Measurements from ENCODE around the gene GAPDHS.

GAPDHS gene

DNA sequence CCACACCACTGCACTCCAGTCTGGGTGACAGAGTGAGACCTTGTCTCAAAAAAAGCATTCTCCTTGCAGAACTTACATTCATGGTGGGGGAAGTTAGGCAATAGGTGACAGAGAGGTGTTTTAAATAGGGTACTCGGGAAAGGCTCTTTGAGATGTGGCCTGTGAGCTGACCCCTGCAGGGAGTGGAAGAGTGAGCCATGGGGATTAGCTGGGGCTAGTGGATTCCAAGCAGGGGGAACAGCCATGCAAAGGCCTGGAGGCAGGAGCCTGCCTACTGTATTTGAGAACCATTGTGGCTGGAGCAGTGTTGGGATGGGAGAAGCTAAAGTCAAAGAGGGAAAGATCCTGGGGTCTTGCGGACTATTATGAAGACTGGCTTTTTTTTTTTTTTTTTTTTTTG, 15.9 kb upstream of the GAPDHS start:
- Histone ChIP-seq H3K9ac (ENCODE audit: low read depth, low read length) (no peak overlapping the region), H3K36me3 (ENCODE audit: insufficient read depth, low read length) (no peaks in the 10 kb centered on the region), H3K4me1 (ENCODE audit: insufficient read depth, low read length) (peaks cover 13% of the 10 kb centered on the region), H3K9me3 (ENCODE audit: control insufficient read depth, insufficient read depth, low read length) (no peaks in the 10 kb centered on the region)

DNA sequence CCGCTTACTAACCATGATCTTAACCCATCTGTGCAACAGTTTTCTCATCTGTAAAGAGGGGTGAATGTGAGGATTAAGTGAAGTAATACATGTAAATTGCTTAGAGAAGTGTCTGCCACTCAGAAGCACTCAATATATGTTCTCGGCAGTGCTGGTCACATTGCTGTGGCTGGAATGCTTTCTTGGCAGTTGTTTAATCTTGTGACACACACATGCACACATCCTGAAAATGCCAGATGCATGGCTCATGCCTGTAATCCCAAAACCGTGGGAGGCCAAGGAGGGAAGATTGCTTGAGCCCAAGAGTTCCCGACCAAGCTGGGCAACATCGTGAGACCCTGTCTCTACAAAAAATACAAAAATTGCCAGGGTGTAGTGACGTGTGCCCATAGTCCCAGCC, 14.9 kb upstream of the GAPDHS start:
- Histone ChIP-seq H3K9me3 (ENCODE audit: control insufficient read depth, insufficient read depth, low read length) (no peaks in the 10 kb centered on the region), H3K4me1 (ENCODE audit: insufficient read depth, low read length) (peaks cover 8% of the 10 kb centered on the region), H3K9ac (ENCODE audit: low read depth, low read length) (no peak overlapping the region), H3K36me3 (ENCODE audit: insufficient read depth, low read length) (no peaks in the 10 kb centered on the region)

DNA sequence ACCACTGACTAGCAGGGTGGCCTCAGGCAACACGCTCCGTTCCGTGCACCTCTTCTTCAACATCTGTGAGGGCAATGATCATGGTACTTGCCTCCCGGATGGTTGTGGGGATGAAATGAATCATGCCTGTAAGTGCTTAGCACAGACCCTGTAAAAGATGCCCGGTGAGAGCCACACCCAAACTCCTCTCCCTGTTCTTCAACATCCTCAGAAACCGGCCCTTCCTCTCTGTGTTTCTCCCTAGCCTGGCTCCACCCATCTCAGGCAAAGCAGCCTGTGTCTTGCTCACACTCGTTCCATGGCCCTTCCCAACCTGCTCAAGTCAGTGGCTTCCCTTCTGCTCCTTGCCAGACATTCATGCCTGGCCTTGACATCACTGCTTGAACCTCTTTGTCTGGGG, 14.0 kb upstream of the GAPDHS start:
- no peaks in the 10 kb centered on the region for H3K36me3 ChIP-seq (ENCODE audit: insufficient read depth, low read length)
- no peak overlapping the region for H3K9ac ChIP-seq (ENCODE audit: low read depth, low read length)
- no peaks in the 10 kb centered on the region for H3K9me3 ChIP-seq (ENCODE audit: control insufficient read depth, insufficient read depth, low read length)
- peaks cover 10% of the 10 kb centered on the region for H3K4me1 ChIP-seq (ENCODE audit: insufficient read depth, low read length)

DNA sequence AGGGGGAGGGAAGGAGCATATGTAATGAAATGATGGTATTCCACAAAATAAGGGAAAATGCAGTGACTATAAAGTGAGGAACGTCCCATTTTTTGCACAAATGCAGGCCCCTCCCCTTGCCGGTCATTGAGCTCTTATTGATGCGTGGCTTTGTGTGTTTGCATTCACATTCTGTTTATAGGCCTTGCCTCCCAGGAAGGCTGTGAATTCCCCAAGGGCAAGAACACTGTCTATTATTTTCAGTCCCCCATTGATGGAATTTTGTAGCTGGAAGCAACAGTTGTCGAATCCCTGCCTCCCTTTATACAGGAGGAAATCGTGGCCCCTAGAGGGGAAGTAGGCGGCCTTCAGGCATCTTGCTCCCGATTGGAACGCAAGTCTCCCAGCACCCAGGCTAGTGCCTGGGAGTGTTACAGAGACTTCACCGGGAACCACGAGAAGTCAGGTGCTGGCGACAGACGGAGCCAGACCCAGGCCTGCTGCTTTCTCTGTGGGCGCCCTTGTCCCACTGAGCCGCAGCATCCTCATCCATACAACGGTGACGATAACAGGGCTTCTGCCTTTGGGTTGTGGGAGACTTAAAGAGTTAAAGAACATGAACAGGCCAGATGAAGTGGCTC, 12.0 kb upstream of the GAPDHS start:
- Histone ChIP-seq H3K9me3 (ENCODE audit: control insufficient read depth, insufficient read depth, low read length) (no peaks in the 10 kb centered on the region), H3K36me3 (ENCODE audit: insufficient read depth, low read length) (no peaks in the 10 kb centered on the region), H3K9ac (ENCODE audit: low read depth, low read length) (no peak overlapping the region), H3K4me1 (ENCODE audit: insufficient read depth, low read length) (peaks cover 18% of the 10 kb centered on the region)

DNA sequence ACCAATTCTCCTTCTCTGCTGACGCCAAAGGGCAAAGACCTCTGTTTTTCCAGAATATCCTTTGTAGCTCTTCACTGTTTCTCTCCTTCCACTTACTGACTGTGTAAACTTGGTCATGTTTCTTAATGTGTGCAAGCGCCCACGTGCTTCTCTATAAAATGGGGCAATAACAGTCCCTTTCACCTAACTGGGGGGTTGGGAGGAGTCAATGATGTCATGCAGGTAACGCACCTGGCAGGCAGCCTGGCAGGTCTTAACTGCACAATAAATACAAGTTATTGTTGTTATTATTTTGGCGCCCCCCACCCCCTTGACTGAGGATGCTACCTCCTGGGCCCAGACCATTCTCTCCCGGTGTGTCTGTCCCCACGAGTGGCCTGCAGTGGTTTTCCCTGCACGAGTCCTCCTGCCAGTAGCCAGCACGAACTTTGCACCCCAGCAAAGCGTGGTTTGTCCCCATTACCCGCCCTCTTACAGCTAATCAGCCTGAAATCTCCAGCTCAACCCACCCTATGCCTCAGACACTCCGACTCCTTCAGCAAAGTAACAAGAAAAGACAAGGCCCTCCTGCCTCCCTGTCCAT, 10.4 kb upstream of the GAPDHS start:
- Histone ChIP-seq H3K4me1 (ENCODE audit: insufficient read depth, low read length) (peaks cover 18% of the 10 kb centered on the region), H3K9ac (ENCODE audit: low read depth, low read length) (no peak overlapping the region), H3K36me3 (ENCODE audit: insufficient read depth, low read length) (no peaks in the 10 kb centered on the region), H3K9me3 (ENCODE audit: control insufficient read depth, insufficient read depth, low read length) (no peaks in the 10 kb centered on the region)

DNA sequence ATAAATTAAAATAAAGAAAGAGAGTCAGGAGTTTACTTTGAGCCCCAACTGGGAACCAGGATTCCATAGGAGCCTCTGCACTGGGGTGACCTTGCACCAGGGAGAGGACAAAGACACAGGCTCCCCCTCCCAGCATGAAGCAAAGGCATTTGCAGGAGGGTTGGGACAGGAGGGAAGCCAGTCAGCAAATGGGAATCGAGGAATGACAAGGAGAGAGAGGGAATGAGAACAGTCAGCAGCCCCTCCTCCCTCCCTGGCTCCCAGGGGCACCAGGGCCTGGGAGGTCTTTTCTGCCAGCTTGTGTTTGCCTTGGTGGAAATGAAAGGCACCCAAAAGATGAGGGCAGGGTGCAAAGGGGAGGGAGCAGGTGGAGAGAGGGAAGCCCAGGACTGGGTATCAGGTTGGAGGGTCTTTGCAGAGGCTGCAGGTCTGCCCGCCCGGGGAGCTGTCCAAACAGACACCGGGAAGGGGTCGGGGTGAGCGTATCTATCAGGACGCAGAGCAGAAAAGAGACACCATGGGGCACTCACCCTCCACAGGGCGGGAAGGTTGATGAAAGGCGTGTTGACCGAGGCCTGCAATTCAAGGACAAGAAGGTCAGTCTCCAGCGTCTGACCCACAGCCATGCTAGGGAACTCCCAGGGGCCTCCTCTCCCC, 8.9 kb upstream of the GAPDHS start:
- H3K36me3 ChIP-seq (ENCODE audit: insufficient read depth, low read length), result no peaks in the 10 kb centered on the region
- H3K9me3 ChIP-seq (ENCODE audit: control insufficient read depth, insufficient read depth, low read length), result no peaks in the 10 kb centered on the region
- H3K4me1 ChIP-seq (ENCODE audit: insufficient read depth, low read length), result peaks cover 18% of the 10 kb centered on the region
- peak overlapping the region; percentile 36; the same call in 1 of the 2 replicates for H3K9ac ChIP-seq (ENCODE audit: low read depth, low read length)

DNA sequence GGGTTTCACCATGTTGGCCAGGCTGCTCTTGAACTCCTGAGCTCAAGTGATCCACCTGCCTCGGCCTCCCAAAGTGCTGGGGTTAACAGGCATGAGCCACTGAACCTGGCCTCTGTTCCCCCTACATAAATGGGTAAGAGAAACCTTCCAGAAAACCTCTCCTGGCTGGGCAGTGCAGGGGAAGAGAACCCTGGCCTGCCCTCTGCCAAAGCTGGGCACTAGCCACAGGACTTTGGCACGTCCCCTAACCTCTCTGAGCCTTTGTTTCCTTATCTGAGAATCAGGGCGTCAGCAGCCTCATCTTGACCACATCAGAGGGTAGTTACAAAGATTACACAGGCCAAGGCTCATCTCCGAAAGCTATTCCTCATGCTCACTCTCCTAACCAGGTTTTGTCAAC, 7.4 kb upstream of the GAPDHS start:
- H3K9me3 ChIP-seq (ENCODE audit: control insufficient read depth, insufficient read depth, low read length), result no peaks in the 10 kb centered on the region
- H3K4me1 ChIP-seq (ENCODE audit: insufficient read depth, low read length), result peaks cover 18% of the 10 kb centered on the region
- no peaks in the 10 kb centered on the region for H3K36me3 ChIP-seq (ENCODE audit: insufficient read depth, low read length)
- no peak overlapping the region for H3K9ac ChIP-seq (ENCODE audit: low read depth, low read length)

DNA sequence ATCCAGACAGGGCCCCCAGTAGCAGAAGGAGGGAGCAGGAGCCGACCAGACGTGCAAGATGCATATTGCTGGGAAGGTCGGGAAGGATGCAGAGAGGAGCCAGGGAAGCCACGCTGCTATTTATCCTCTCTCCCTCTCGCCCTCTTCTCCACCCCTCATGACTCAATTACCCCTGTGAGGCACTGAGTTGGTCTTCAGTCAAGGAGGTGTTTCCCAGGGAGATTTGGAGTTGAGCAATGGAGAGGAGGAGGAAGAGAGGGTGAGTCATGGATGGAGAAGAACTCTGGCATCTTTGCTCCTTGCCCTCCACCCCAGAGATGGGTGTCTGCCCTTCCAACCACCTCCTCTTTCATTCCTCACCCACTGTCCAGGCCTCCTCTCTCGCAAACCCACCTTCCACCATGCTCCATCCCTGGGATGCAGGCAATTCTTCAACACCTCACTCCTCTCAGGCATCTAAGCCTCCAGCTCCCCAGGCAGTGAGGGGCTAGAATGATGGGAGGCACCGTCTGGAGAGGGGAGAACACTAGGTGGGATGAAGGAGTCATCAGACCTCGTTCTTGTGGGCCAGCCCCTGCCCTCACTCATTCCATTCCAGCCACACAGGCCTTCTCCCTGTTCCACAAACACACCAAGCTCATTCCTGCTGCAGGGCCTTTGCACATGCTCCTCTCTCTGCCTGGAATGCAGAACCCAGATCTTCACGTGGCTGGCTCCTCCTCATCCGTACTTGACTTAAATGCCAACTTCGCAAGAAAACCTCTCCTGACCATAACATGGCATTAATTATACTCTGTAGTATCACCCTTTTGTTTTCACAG, 4.8 kb upstream of the GAPDHS start, which contains the start of gene SBSN:
TSS of gene SBSN (minus strand) at position 94 of the 821 bp plus-strand sequence. CDS start at position 64, 30 bp downstream.
- H3K36me3 ChIP-seq (ENCODE audit: insufficient read depth, low read length), result no peaks in the 10 kb centered on the region
- peaks cover 16% of the 10 kb centered on the region for H3K4me1 ChIP-seq (ENCODE audit: insufficient read depth, low read length)
- no peak within 1 kb of the TSS for H3K9ac ChIP-seq (ENCODE audit: low read depth, low read length)
- H3K9me3 ChIP-seq (ENCODE audit: control insufficient read depth, insufficient read depth, low read length), result no peaks in the 10 kb centered on the region

DNA sequence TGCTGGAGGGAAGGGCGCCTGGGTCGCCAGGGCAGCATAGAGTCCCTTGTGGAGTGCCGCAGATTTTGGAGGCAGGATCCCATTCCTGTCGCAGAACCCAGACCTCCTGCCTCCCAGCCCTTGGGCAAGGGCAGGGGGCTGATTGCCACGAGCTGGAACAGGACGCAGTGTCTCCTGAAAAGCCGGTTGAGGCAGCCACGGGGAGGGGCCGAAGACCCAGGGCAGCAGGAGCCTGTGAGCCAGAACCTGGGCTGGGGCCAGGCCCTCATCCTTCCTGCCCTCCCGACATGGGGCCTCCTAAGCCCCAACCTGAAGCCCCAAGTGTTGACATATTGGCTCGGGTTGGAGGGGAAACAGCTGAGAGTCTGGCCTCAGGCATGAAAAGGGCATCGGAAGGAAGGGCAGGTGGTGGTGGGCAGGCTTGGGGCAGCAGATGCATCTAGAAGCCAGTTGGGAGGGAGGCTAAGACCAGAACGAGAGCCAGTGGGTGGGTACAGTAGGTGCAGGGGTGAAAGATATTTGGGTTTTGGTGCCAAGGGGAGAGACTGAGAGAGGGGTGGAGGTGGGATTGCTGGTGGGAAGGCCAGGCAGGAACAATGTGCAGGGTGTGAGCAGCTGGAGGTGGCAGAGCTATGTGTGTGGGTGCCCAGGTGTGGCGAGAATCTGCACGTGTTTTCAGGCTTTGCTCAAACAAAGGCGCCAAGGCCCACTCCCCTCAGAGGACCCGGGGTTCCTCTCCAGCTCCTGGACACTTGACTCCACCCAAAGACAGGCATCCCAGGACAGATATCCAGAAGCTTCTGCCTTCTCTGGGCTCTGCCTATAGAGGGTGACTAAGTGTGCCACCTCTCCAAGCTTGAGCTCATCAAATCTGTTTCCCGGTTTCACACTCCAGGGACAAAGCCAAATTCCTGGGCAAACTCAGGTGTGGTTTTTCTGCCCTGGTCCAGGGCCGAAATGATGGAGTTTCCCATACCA, 3.7 kb upstream of the GAPDHS start:
- Histone ChIP-seq H3K9ac (ENCODE audit: low read depth, low read length) (no peak overlapping the region), H3K9me3 (ENCODE audit: control insufficient read depth, insufficient read depth, low read length) (no peaks in the 10 kb centered on the region), H3K36me3 (ENCODE audit: insufficient read depth, low read length) (no peaks in the 10 kb centered on the region), H3K4me1 (ENCODE audit: insufficient read depth, low read length) (peaks cover 16% of the 10 kb centered on the region)

DNA sequence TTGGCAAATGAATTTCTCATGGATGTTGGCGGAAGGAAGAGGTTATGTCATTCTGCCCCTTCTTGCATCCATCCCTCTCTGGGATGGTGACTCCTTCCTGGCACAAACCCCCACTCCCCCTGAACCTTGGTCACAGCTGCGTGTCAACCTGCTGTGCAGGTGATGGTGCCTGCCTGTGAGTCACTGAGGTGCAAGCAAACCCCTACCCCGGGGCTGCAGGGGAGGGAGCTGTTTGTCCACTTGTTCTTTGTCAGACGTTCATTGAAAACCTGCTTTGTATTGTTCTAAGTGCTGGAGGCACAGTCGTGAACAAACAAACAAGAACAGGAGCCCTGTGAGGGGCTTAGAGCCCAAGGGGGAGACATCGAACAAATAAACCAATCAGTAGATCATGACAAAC, 2.0 kb upstream of the GAPDHS start:
- Histone ChIP-seq H3K4me1 (ENCODE audit: insufficient read depth, low read length) (peaks cover 15% of the 10 kb centered on the region; the same call in 1 of the 2 replicates), H3K9ac (ENCODE audit: low read depth, low read length) (no peak overlapping the region), H3K36me3 (ENCODE audit: insufficient read depth, low read length) (no peaks in the 10 kb centered on the region), H3K9me3 (ENCODE audit: control insufficient read depth, insufficient read depth, low read length) (no peaks in the 10 kb centered on the region)

DNA sequence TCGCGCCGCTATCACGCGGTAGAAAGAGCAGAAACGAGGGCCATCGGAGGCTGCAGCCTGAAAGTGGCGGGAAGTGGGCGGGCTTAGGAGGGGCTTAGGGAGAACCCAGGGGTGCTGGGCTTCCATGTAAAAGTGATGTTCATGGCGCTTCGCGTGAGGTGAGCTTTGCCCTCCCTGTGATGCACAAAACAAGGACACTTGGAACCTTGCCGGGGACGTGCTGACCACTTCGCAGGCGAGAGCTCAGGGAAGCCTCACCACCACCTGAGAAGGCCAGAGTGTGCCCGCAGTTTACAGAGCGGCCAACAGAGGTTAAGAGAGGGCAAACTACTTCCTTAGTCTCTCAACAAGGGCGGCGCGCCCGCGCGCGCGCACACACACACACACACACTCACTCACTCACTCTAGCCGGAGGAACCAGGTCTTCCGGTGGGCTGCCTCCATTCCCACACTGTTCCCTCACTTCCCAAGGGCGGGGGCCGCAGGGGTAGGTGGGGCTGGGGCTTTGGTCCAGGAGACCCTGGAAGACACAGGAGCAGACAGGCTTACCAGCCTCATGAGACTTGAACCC, 651 bp downstream of the GAPDHS start:
- Histone ChIP-seq H3K9me3 (ENCODE audit: control insufficient read depth, insufficient read depth, low read length) (no peaks in the 10 kb centered on the region), H3K4me1 (ENCODE audit: insufficient read depth, low read length) (peaks cover 15% of the 10 kb centered on the region; the same call in 1 of the 2 replicates), H3K36me3 (ENCODE audit: insufficient read depth, low read length) (no peaks in the 10 kb centered on the region), H3K9ac (ENCODE audit: low read depth, low read length) (peak overlapping the region; percentile 15; the same call in 1 of the 2 replicates)

DNA sequence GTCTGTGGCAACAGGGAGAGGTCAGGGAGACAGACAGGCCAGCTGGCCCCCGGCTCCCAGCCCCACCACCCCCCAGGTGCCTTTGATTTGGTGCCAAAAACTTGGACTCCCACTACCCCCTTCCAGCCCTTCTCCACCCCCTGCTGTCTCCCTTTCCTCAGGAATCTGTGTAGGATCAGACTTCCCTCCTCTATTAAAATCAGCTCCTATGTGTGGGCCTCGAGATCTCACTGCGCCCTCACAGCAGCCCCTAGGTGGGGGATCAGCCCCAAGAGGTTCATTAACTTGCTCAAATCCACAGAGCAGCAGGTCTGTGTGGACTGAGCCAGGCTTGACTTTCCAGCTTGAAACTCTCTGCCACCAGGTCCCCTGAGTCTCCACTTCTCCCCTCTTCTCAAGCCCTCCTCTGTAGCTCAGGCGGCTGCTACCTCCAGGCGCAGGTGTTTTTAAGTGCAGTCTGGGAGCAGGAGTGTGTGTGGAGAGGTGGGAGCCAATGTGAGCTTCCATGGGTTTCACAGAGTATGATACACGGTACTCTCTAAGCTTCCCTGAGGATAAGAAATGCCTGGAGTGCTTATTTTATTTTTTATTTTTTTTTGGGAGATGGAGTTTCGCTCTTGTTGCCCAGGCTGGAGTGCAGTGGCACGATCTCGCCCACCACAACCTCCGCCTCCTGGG, 1.7 kb downstream of the GAPDHS start:
- Histone ChIP-seq H3K4me1 (ENCODE audit: insufficient read depth, low read length) (peaks cover 15% of the 10 kb centered on the region; the same call in 1 of the 2 replicates), H3K9ac (ENCODE audit: low read depth, low read length) (no peak overlapping the region), H3K9me3 (ENCODE audit: control insufficient read depth, insufficient read depth, low read length) (no peaks in the 10 kb centered on the region), H3K36me3 (ENCODE audit: insufficient read depth, low read length) (no peaks in the 10 kb centered on the region)

DNA sequence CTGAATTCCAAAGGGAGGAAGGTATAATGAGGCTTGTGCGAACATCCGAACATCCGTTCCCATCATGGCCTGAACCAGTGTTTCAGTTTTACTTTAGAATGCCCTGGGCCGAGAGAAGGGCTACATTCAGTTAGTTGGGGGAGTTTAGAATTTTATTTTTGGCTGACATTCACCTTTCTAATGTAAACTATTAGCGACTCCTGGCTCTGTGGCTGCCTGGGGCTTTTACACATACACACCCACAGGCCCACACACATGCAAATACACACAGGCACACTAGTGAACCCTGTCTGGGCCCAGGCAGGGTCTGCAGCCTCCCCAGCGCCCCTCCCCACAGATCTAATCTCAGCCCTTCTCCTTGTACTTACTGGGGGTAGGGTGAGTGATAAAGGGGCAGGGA, 6.1 kb downstream of the GAPDHS start:
- Histone ChIP-seq H3K9ac (ENCODE audit: low read depth, low read length) (no peak overlapping the region), H3K36me3 (ENCODE audit: insufficient read depth, low read length) (peaks cover 3% of the 10 kb centered on the region; the same call in 1 of the 2 replicates), H3K9me3 (ENCODE audit: control insufficient read depth, insufficient read depth, low read length) (no peaks in the 10 kb centered on the region), H3K4me1 (ENCODE audit: insufficient read depth, low read length) (peaks cover 10% of the 10 kb centered on the region; the same call in 1 of the 2 replicates)
